Measurements from ENCODE around the gene OR1M1.
A peak's percentile ranks its signal among the peaks of the same experiment; 100 is the strongest.

The OR1M1 gene

DNA sequence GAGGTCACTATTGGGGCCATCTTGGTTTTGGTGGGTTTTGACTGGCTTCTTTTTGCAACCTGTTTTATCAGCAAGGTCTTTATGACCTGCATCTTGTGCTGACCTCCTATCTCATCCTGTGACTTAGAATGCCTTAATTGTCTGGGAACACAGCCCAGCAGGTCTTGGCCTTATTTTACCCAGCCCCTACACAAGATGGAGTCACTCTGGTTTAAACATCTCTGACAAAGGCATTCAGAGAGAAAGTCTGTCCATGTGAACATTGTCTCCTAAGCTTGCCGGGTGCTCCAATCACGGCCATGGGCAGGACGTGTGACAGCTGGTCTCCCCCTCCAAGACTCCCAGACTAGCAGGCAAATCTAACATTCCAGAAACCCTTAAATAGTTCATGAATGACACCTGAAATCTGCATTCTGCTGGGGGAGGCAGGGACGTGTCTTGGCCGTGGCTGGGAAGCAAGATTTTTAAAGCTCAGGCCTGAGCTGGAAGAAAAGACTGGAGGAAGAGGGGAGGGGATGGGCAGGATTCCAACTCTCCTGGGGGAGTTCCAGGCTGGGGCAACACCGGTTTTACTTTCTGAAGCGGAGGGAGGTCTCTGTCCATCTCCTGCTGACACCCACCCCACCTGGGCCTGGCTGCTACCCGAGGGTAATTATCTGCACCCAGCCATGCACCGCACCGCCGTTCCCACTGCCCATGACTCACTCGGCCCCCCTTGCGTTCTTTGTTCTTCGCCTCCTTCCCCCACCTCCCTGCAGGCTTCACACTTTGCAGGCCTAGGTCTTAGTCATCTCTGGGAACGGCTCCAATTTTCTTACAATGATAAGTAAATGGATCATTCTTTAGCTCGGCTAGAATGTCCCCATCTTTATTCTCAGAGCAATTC, 11.6 kb upstream of the OR1M1 start:
- no peak for DNase-seq (ENCODE audit: low spot score)

DNA sequence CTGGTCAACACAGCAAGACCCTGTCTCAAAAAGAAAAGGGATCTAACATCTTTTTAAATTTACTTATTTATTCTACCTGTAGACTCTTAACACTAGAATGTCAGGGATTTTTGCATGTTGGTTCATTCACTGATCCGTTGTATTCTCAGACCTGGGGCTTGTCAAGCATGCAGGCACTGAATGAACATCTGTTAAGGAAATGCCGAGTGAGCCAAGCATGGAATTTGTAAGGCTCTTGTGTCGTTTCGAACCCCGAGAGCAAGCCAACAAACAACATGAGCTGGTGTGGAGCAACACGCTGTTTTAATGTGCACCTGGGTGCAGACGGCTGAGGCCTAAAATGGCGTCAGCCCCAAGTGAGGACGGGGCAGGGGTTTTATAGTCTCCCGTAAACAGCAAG, 10.0 kb upstream of the OR1M1 start:
- DNase-seq (ENCODE audit: low spot score), result no peak

DNA sequence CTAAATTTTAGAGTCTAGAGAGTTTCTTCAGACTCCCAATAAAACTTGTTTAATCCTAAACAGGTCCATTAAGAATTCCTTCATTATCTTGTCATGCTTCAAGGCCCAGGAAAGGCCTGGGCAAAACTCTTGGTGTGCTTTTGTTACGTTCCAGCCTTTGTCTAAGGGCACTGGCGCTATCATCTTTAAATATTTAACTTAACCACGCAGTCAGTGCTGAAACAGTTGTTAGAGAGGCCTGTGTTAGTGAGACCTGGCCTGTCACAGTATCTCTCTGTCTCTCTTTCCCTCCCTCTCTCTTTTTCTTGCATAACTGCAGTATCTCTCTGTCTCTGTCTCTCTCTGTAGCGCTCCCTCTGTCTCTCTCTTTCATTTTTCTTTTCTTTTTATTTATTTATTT, 8.2 kb upstream of the OR1M1 start:
- DNase-seq (ENCODE audit: low spot score), result no peak

DNA sequence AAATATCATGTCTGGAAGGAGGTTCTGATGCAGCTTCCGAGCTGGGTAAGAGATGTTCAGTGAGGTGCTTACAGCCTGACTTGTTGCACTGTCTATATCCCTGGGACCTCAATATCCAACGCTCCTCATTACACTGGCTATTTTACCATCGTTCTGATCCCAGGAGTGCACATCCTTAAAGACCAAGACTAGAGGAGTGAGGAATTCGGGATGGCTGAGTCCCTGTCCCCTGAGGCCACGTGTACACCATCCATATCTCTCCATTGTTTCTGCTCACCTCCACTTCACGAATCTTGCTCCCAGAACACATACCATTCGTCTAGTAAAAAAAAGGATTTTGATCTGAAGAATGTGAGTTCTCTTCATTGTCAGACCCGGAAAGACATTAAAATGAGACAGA, 20.5 kb downstream of the OR1M1 start, which contains the start of gene OR7G2:
OR7G2 (minus strand) TSS at position 101 of the 400 bp plus-strand sequence. CDS start 4,232 bp downstream, outside the sequence.
- DNase-seq (ENCODE audit: low spot score), result no peak

DNA sequence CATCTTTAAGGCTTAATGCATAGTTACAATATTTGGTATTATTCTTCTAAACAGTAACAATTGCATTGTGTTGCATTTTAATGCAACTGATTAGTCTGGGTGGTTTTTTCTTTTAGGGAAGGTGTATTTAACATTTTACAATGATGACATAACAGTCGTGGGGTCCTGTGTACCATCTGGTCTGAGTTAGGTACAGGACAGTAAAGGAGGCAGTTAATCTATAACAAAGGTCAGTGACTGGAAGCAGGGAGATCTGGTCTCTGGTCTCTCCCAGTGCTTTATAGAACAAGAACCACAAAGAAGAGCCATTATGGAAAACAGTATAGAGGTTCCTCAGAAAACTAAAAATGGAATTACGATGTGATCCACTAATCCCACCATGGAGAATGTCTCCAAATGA, 23.1 kb downstream of the OR1M1 start:
- DNase-seq (ENCODE audit: low spot score), result no peak

DNA sequence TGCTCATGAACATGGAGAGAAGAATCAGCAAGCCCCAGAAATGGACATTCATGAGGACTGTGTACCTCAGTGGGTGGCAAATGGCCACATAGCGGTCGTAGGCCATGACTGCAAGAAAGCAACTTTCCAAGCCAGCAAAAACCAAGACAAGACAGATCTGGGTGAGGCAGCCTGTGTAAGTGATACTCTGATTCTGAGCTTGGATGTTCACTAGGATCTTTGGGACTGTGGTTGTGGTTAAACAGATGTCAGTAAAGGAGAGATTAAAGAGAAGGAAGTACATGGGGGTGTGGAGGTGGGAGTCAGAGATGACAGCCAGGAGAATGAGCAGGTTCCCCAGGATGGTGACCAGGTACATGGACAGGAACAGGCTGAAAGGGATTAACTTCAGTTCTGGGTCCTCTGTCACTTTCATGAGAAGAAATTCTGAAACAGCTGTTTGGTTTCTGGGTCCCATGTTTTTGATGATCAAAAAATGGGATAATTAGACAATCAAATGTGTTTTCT, 28.5 kb downstream of the OR1M1 start, which contains the start of gene OR7G1:
OR7G1 (minus strand) TSS at position 457 of the 507 bp plus-strand sequence; CDS start at position 457, 0 bp downstream.
- no peak for DNase-seq (ENCODE audit: low spot score)

DNA sequence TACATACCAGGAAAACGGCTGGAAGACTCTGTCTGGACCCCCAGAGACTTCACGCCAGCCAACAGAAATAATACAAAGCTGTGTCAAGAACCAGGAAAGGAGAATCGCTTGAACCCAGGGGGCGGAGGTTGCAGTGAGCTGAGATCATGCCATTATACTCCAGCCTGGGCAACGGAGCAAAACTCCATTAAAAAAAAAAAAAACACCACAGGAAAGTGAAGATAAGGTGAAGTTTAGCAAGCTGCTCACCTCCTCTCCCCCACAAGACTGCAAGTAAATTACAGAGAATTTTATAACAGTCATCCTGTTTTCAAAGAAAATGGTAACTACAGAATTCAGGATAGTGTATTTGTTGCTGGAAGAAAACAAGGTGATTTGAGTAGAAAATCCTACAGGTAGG, 29.7 kb downstream of the OR1M1 start:
- DNase-seq (ENCODE audit: low spot score), result no peak

DNA sequence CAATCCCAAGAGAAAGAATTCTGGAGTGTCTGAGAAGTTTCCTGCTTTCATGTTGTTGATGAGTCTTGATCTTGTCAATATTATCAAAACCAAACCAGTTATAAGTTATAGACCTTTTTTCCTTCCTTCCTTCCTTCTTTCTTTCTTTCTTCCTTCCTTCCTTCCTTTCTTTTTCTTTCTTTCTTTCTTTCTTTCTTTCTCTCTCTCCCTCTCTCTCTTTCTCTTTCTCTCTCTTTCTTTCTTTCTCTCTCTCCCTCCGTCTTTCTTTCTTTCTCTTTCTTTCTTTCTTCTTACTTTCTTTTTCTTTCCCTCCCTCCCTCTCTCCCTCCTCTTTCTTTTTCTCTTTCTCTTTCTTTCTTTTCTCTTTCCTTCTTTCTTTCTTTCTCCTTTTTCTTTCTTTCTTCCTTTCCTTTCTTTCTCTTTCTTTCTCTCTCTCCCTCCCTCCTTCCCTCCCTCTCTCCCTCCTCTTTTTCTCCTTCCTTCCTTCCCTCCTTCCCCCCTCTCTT, 40.1 kb downstream of the OR1M1 start, which contains the start of gene OR7G3:
OR7G3 (minus strand) TSS at position 51 of the 506 bp plus-strand sequence; CDS start at position 51, 0 bp downstream.
- no peak for DNase-seq (ENCODE audit: low spot score)

DNA sequence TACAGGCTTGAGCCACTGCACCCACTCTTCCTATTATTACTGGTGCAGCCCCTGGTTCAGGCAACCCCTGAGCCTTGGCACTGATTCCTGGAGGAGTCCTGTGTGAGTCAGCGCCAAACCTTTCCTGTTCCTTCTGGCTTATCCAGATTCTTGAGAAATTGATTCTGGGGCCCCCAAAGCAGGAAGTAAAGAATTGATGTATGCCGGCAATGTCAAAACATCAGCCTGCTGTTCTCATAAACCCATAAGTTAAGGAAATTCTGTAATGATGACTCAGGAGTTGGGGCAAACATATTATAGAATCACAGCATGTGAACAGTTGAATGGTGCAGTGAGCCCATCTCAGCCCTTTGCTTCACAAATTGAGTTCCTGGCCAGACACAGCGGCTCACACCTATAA, 41.3 kb downstream of the OR1M1 start:
- DNase-seq (ENCODE audit: low spot score), result no peak

DNA sequence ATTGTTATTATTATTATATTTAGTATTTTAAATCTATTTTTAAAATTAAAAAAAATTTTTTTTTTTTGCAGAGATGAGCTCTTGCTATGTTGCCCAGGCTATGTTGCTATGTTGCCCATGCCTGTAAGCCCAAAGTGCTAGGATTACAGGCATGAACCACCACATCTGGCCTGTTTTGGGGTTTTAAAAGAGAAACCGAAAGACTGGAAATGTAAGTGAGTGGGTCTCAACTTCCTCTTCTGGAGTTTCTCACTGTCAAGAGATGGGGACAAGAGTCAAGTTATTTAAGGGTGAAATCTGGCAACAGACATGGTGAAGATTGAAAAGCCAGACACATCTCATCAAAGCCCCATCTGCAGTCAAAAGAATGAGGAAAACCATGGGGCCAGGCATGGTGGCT, 44.1 kb downstream of the OR1M1 start:
- no peak for DNase-seq (ENCODE audit: low spot score)

DNA sequence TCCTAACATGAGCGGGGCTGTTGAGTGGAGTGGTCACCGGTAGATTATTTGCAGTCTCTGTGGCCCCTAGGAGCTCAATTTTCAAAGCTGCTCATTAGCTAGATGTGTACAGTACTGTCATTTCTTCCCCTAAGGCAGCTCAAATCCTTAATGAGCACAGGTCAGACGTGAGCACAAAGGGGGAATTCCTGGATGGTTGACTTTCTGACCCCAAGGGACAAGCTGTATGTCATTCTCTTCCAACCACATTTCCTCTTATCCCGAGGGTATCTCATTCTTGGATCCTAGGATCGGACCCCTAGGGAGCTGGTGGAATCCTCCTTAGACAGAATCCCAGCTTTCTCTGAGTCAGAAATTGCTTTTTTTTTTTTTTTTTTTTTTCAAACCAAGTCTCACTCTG, 45.6 kb downstream of the OR1M1 start:
- DNase-seq (ENCODE audit: low spot score), result no peak

DNA sequence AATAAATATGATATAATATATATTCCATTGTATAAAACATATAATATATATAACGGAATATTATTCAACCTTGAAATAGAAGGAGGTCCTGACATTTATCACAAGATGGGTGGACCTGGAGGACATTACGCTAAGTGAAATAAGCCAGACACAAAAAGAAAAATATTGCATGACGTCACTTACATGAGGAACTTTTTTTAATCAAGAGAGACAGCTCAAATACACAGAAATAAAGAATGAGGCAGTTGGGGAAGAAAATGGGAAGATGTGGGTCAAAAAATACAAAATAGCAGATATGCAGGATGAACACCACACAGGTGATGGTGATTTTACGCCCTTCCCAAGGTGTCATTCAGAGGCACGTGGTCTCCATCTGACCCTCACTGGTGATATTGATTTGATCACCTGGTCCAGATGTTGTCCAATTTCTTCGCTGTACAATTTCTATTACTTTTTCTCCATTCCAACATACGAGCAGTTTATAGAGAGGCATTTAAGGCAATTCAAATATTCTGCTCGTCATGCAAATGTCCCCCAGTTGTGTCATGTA, 52.8 kb downstream of the OR1M1 start:
- DNase-seq (ENCODE audit: low spot score), result no peak

DNA sequence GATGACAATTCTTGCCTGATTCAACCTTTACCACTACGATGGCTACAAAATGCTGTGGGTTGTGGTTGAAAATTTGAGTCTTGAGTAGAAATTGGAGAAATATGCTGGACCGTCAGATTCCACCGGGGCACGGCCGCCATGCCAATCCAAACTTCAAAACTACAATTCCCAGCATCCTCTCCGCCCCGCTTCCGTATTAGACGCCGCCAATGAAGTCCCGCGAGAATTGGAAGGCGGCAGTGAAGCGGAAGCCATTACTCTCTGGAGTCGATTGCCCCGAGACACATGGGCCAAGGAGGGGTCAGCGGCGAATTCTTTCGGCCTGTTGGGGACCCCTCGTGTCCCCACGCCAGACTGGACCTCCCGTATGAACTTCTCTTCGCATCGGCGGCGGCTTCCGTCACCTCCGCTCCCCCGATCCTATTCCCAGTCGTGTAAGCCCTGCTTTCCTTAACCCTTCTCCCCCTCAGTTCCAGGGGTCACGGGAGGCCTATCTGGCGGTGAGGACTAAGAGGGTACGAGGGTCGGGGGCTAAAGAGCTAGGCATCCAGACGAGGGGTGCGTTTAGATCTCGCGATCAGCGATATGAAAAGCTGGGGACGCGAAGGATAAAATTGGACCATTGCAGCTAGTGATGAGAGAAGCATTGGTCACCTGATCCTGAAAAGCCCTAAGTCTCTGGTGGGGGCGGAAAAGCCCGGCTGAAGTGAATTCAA, 53.5 kb downstream of the OR1M1 start, which contains the start of gene ZNF317:
ZNF317 (plus strand) TSS at position 239 of the 716 bp plus-strand sequence. CDS start 15,620 bp downstream, outside the sequence.
- DNase-seq (ENCODE audit: low spot score), result peak; percentile 60

DNA sequence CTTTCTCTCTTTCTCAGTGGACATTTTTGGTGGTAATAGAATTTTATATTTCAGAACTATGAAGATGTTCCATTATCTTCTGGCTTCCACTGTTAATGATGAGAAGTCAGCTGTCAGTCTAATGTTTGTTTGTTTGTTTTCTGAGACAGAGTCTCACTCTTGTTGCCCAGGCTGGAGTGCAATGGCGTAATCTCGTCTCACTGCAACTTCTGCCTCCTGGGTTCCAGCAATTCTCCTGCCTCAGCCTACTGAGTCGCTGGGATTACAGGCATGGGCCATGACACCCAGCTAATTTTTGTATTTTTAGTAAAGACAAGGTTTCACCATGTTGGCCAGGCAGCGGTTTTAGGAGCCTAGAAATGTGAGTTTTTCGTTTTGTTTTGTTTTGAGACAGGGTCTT, 58.1 kb downstream of the OR1M1 start:
- DNase-seq (ENCODE audit: low spot score), result no peak

All from HuH-7 (cell line).